Upper lobe of left lung (tissue), 6 donors: Measurements from ENCODE around the gene BPIFB3. TPM values are rescaled to one million over a fixed set of nuclear protein-coding genes. Genes with fewer than 3 reads are reported as not detected.

Source experiments
- ATAC-seq, 2 donors: fragments of 200-7000 bp; cut with Tn5 transposase; one replicate each; pipeline ENCODE4 v1.9.1; 2022; ENCODE audit warnings: mild to moderate bottlenecking in 2 of 2, moderate library complexity in 2 of 2; ENCODE audit not compliant: low FRiP score in 2 of 2
- DNase-seq, 2 donors: peaks; one replicate each; pipeline ENCODE4 v3.0.0-alpha.2; 2019 to 2020
- H3K27ac ChIP-seq, 4 donors: fragments of 200-600 bp; sonication (generic); one replicate each; pipeline ENCODE4 v1.5.1; 2016 to 2019
- H3K27me3 ChIP-seq, 4 donors: fragments of 200-600 bp; sonication (generic); one replicate each; pipeline ENCODE4 v1.5.1; 2017 to 2019
- H3K36me3 ChIP-seq, 4 donors: fragments of 200-600 bp; sonication (generic); one replicate each; pipeline ENCODE4 v1.5.1; 2016 to 2019
- H3K4me1 ChIP-seq, 4 donors: fragments of 200-600 bp; sonication (generic); one replicate each; pipeline ENCODE4 v1.5.1; 2018 to 2019
- H3K4me3 ChIP-seq, 4 donors: fragments of 200-600 bp; sonication (generic); one replicate each; pipeline ENCODE4 v1.5.1; 2017 to 2019; ENCODE audit warnings: mild to moderate bottlenecking in 2 of 4, moderate library complexity in 1 of 4
- H3K9me3 ChIP-seq, 4 donors: fragments of 200-600 bp; sonication (generic); one replicate each; pipeline ENCODE4 v1.5.1; 2018 to 2019
- CTCF ChIP-seq, 6 experiments: fragments of 450-650 bp in 4 of 6; fragments of 200-600 bp in 2 of 6; sonication (generic) in 2 of 6; IDR thresholded peaks; one replicate each; pipeline ENCODE4 v1.5.1; 2016 to 2019; ENCODE audit warnings: antibody characterized with exemption in 6 of 6
- EP300 ChIP-seq, 4 donors: sonication (generic); formaldehyde crosslinking; IDR thresholded peaks; one replicate each; pipeline ENCODE4 v1.5.1; 2017; ENCODE audit warnings: antibody characterized with exemption in 4 of 4, control low read depth in 2 of 4
- POLR2A ChIP-seq, 4 donors: fragments of 450-650 bp; IDR thresholded peaks; one replicate each; pipeline ENCODE4 v1.5.1; 2016 to 2017; ENCODE audit warnings: antibody characterized with exemption in 4 of 4, mild to moderate bottlenecking in 2 of 4
- POLR2AphosphoS5 ChIP-seq, 2 donors: sonication (generic); formaldehyde crosslinking; IDR thresholded peaks; one replicate each; pipeline ENCODE4 v1.5.1; 2017; ENCODE audit warnings: antibody characterized with exemption in 2 of 2
- WGBS, 2 donors: methylation state at CpG; one replicate each; pipeline ENCODE4 v1.1.5; 2017 to 2018; 5-methylcytosine and 5-hydroxymethylcytosine counted together
- total RNA-seq, 6 donors: library from RNA; depleted of rRNA in 4 of 6; stranded (reverse); fragments of >200 nt in 4 of 6; gene quantifications; one replicate each; pipeline versions ENCODE4 v1.1.0 to v1.2.1, GENCODE V29; 2016 to 2021
- donor health status: DM: no; HTN: no; CAD: no; lungs with moderate emphysema.
- donor health status: DM: no; HTN: yes; CAD: no; lungs with severe emphysema.

Gene BPIFB3
- total RNA-seq, 6 donors from 2014 or later: not detected

GRCh38 chr20:33081411-33082154 is 27.9 kb downstream of the BPIFB3 start:
- no peak for ATAC-seq
- no peaks in the 10 kb centered on the region for H3K9me3 ChIP-seq
- no peak overlapping the region for H3K4me3 ChIP-seq
- no peaks in the 10 kb centered on the region for H3K27me3 ChIP-seq
- no peak overlapping the region for H3K27ac ChIP-seq
- peak in 1 of 2 donors; percentile 53 for DNase-seq
- H3K4me1 ChIP-seq: no peaks in the 10 kb centered on the region
- no peaks in the 10 kb centered on the region for H3K36me3 ChIP-seq
- TF ChIP-seq CTCF (IDR thresholded peaks at IDR 0.05) (no peak), EP300 (IDR thresholded peaks at IDR 0.05) (no peak), POLR2AphosphoS5 (IDR thresholded peaks at IDR 0.05) (no peak), POLR2A (IDR thresholded peaks at IDR 0.05) (no peak)
- 55 to 63% methylated on average over 5 to 7 of the region's 7 CpGs for WGBS, 2 donors

DNA sequence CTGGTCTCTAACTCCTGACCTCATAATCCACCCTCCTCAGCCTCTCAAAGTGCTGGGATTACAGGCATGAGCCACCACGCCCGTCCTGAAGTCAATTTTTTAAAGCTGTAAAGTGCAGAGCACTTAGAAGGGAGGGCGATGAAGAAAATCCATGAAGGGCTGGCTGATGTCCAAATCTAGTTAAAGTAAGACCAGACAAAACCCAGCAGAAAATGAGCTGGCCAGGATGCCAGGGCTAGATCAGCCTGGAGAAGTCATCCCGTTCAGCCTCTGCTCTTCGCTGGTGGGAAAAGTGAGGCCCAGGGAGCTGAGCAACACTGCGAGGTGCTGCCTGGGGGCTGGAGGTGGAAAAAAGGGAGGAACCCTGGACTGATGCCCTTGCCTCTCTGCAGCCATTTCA is 28.8 kb downstream of the BPIFB3 start:
- TF ChIP-seq CTCF (IDR thresholded peaks at IDR 0.05) (no peak), POLR2AphosphoS5 (IDR thresholded peaks at IDR 0.05) (no peak), POLR2A (IDR thresholded peaks at IDR 0.05) (no peak), EP300 (IDR thresholded peaks at IDR 0.05) (no peak)
- whole genome bisulfite sequencing, 2 donors: 65 to 67% methylated on average over 6 of the region's 6 CpGs
- Histone ChIP-seq H3K4me3 (no peak overlapping the region), H3K36me3 (no peaks in the 10 kb centered on the region), H3K27me3 (no peaks in the 10 kb centered on the region), H3K27ac (no peak overlapping the region), H3K9me3 (no peaks in the 10 kb centered on the region), H3K4me1 (no peaks in the 10 kb centered on the region)
- DNase-seq (no peak), ATAC-seq (no peak)

- 90 to 93% methylated on average over 11 to 18 of the region's 20 CpGs for WGBS, 2 donors
- TF ChIP-seq POLR2AphosphoS5 (IDR thresholded peaks at IDR 0.05): no peak
- TF ChIP-seq POLR2A (IDR thresholded peaks at IDR 0.05): no peak
- TF ChIP-seq EP300 (IDR thresholded peaks at IDR 0.05): no peak
- no peak for TF ChIP-seq CTCF (IDR thresholded peaks at IDR 0.05)
- no peaks in the 10 kb centered on the region for H3K36me3 ChIP-seq
- no peaks in the 10 kb centered on the region for H3K9me3 ChIP-seq
- DNase-seq (no peak), ATAC-seq (no peak)
- H3K4me3 ChIP-seq: no peak overlapping the region
- H3K27ac ChIP-seq: no peak overlapping the region
- H3K27me3 ChIP-seq: no peaks in the 10 kb centered on the region
- H3K4me1 ChIP-seq: no peaks in the 10 kb centered on the region
Measured at GRCh38 chr20:33083544-33084340, 30.0 kb downstream of the BPIFB3 start.

GRCh38 chr20:33084722-33085121 is 31.0 kb downstream of the BPIFB3 start:
- ATAC-seq (no peak), DNase-seq (no peak)
- no peaks in the 10 kb centered on the region for H3K4me1 ChIP-seq
- 88 to 93% methylated on average over 7 to 15 of the region's 15 CpGs for WGBS, 2 donors
- H3K4me3 ChIP-seq: no peak overlapping the region
- H3K27ac ChIP-seq: no peak overlapping the region
- H3K36me3 ChIP-seq: no peaks in the 10 kb centered on the region
- H3K27me3 ChIP-seq: no peaks in the 10 kb centered on the region
- TF ChIP-seq POLR2AphosphoS5 (IDR thresholded peaks at IDR 0.05) (no peak), CTCF (IDR thresholded peaks at IDR 0.05) (no peak), POLR2A (IDR thresholded peaks at IDR 0.05) (no peak), EP300 (IDR thresholded peaks at IDR 0.05) (no peak)
- H3K9me3 ChIP-seq: no peaks in the 10 kb centered on the region
